GM13977 (cell line): ENCODE results near the gene LONRF2.

Experiments
- DNase-seq: peaks from one replicate; pipeline ENCODE4 v3.0.0; 2012; ENCODE audit warnings: low spot score
- in situ Hi-C: fragments of 300-500 bp; cut with MboI; formaldehyde crosslinking; loops from one replicate; pipeline ENCODE4 v1.12.0; 2022; ENCODE audit warnings: low sequenced_read_pairs, low pct_unique_long_range_greater_than_20kb, mixed read lengths, inconsistent platforms; ENCODE audit not compliant: unreplicated experiment
- TF ChIP-seq, protein P1 (sequence below): IDR thresholded peaks from 2 replicates; pipeline ENCODE4 v1.5.1; 2012; ENCODE audit warnings: mild to moderate bottlenecking, control low read depth; ENCODE audit not compliant: insufficient read depth; ENCODE audit errors: extremely low read depth, missing control alignments

Gene LONRF2

DNA sequence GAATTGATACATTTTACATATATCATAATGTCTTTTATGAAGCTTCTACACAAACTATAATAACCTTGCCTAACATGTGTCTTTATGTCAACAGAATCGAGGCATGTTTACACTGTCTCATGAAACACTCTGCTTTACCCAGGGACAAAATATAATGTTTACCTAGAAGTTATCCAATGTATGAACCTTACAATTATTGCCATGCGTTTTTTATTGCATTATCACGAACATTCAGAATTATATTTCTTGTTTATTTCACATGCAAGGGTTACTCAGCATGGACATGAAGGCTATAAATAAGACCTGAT is 19.8 kb downstream of the LONRF2 start:
- no peak for DNase-seq
- TF ChIP-seq, protein P1, sequence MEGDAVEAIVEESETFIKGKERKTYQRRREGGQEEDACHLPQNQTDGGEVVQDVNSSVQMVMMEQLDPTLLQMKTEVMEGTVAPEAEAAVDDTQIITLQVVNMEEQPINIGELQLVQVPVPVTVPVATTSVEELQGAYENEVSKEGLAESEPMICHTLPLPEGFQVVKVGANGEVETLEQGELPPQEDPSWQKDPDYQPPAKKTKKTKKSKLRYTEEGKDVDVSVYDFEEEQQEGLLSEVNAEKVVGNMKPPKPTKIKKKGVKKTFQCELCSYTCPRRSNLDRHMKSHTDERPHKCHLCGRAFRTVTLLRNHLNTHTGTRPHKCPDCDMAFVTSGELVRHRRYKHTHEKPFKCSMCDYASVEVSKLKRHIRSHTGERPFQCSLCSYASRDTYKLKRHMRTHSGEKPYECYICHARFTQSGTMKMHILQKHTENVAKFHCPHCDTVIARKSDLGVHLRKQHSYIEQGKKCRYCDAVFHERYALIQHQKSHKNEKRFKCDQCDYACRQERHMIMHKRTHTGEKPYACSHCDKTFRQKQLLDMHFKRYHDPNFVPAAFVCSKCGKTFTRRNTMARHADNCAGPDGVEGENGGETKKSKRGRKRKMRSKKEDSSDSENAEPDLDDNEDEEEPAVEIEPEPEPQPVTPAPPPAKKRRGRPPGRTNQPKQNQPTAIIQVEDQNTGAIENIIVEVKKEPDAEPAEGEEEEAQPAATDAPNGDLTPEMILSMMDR, result no peak
- in situ Hi-C loops, result no loop called here

DNA sequence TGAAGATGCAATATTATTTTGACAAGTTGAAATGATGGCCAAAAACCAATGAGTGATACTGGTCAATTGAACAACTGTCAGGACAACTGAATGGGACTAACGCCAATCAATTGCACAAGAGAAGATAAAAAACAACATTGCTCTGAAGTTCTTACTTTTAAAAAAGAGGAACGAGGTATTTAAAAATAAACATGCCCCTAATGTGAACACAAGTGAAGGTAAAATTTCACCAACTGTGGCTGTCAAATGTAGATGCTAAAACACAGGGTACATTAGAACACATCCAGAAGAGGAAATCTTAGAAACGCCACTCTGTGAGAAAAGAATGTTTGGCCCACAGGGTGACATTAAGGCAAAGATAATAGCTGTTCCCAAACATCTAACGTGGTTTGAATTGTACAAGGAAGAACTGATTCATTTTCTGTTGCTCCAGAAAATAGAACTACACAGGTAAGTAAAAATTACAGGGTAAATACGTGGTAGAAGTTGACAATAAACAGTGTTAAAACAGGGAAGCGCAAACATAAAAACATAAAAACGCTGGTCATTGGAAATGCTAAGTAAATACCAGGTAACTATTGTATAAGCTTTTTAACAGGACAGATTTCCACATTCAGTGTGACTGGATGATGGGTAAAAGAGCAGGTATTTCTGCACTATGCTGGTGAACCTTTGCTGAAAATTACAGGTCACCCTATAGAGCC is 20.3 kb downstream of the LONRF2 start:
- in situ Hi-C loops, result no loop called here
- TF ChIP-seq, protein P1, result no peak

DNA sequence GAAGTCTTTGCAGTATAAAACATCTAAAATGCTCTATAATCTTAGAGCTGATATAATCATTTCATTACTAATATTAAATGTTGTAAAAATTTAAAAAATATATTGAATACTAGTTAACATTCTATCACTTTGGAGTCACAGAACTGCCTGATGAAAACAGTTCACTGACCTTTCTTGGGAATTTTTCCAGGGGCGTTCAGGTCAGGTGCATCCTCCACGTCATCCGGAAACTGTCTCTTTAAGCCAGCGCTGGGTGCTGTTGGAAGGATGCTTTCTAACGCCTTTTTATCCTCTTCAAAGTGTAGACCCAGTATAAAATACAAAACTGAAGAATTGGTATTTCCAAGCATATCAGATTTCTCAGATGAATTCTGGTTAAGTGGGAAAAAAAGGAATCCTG is 22.8 kb downstream of the LONRF2 start:
- DNase-seq, result no peak
- TF ChIP-seq, protein P1, result no peak
- in situ Hi-C loops, result no loop called here

More for the DNA sequence above, 20.3 kb downstream of the LONRF2 start:
- DNase-seq, result no peak

DNA sequence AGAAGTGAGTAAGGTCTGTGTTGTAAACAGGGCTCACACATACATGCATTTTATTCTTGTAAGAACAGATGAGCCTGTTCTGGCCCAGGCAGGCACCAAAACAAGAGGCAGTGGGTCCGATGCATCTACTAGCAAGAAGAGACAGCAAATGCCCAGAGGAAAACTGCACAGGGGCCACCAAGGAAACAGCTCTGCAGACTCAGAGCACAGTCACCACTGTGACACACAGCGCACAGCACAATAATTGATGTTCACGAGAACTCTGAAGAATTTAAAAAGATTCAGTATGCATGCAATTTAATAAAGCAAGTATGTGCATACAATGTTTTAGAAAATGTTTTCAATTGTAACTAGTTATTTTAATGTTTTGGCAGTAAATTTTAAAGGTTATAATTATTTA is 24.8 kb downstream of the LONRF2 start:
- TF ChIP-seq, protein P1, result no peak
- in situ Hi-C loops, result no loop called here
- DNase-seq, result no peak

DNA sequence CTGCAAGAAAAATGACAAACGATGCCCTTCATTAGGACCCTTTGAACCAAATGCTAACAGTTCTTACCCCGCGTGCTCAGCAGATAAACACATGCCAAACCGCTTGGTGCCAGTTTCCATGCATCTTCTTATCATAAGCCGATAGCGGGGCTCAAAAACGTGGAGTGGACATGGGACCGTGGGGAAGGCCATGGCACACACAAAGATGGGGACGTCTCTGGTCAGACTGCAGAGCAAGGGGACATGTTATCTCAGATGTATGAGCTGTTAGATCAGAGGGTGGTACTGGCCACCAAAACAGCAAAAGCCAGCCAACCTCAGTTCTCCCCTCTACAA is 28.2 kb downstream of the LONRF2 start:
- in situ Hi-C loops, result no loop called here
- TF ChIP-seq, protein P1, result no peak
- no peak for DNase-seq

DNA sequence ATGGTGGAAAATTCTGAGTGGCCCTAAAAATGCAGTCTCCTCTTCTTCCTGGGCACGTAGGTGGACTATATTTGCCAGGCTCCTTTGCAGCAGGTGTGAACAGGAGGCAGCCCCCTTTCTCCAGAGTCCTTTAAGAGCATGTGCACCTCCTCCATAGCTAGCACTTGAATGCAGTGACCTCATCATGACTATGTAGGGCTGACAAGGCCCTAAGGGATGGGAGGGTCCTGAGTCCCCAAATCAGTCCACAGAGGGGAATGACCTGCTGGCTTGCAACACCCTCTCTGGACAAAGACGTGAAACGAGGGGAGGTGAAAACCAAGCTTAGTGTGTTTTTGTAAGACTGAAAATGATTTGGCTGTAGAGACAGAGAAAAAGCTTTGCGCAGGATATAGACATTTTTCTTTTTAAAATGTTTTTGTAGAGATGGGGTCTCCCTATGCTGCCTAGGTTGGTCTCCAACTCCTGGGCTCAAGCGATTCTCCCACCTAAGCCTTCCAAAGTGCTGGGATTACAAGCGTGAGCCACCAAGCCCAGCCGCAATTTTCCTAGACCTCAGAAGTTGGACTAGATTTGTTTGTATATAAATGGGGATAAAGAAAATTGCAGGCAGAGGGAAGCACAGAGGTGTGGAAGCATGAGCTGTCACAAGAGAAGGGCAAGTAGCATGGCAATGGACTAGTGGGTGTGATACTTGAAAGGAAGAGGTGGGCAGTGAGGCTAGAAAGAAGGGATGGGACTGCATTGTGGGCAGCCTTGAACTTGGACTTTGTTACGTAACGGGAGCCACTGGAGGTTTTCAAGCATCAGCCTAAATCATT is 28.8 kb downstream of the LONRF2 start:
- in situ Hi-C loops, result no loop called here
- TF ChIP-seq, protein P1, result no peak
- DNase-seq, result no peak
